ENCODE data around the gene PPFIA4.

DNA sequence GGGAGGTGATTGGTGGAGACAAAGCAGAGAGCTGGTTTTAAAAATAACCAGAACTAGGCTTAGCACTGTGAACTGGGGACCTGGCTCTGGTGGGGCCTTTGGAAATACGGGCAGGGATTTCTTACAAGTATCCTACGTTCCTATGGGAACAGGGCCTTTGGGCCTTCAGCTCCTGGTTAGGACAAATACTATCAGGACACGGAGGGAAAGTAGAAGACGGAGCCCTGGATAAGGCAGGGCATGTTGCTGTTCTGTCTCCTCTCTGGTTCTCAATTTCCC, 64.8 kb downstream of the PPFIA4 start:
- TF ChIP-seq POLR2A (IDR thresholded peaks at IDR 0.05; ENCODE audit: borderline replicate concordance, extremely low read depth, insufficient read depth, insufficient read length) (no peak), POLR2AphosphoS5 (IDR thresholded peaks at IDR 0.05; ENCODE audit: low read depth, low read length) (no peak), EGR1 (IDR thresholded peaks at IDR 0.05; ENCODE audit: low read depth) (no peak), YY1 (IDR thresholded peaks at IDR 0.05; ENCODE audit: extremely low read depth, insufficient replicate concordance, low read depth, low read length) (no peak), TCF7L2 (IDR thresholded peaks at IDR 0.05; ENCODE audit: borderline replicate concordance, extremely low read depth, insufficient read depth, insufficient read length) (no peak), EZH2phosphoT487 (IDR thresholded peaks at IDR 0.05; ENCODE audit: borderline replicate concordance) (no peak), EZH2 (IDR thresholded peaks at IDR 0.05) (no peak), JUND (IDR thresholded peaks at IDR 0.05) (no peak)
- TF ChIP-seq, protein P1, sequence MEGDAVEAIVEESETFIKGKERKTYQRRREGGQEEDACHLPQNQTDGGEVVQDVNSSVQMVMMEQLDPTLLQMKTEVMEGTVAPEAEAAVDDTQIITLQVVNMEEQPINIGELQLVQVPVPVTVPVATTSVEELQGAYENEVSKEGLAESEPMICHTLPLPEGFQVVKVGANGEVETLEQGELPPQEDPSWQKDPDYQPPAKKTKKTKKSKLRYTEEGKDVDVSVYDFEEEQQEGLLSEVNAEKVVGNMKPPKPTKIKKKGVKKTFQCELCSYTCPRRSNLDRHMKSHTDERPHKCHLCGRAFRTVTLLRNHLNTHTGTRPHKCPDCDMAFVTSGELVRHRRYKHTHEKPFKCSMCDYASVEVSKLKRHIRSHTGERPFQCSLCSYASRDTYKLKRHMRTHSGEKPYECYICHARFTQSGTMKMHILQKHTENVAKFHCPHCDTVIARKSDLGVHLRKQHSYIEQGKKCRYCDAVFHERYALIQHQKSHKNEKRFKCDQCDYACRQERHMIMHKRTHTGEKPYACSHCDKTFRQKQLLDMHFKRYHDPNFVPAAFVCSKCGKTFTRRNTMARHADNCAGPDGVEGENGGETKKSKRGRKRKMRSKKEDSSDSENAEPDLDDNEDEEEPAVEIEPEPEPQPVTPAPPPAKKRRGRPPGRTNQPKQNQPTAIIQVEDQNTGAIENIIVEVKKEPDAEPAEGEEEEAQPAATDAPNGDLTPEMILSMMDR (IDR thresholded peaks at IDR 0.05 in 2 of 3, conservative IDR thresholded peaks at IDR 0.05 in 1 of 3; ENCODE audit: borderline replicate concordance in 1 of 3, insufficient read depth in 1 of 3, low read depth in 2 of 3, low read length in 2 of 3) = no peak

Measured in HCT116 (cell line).